ENCODE data around the gene ORC6.

The ORC6 gene

DNA sequence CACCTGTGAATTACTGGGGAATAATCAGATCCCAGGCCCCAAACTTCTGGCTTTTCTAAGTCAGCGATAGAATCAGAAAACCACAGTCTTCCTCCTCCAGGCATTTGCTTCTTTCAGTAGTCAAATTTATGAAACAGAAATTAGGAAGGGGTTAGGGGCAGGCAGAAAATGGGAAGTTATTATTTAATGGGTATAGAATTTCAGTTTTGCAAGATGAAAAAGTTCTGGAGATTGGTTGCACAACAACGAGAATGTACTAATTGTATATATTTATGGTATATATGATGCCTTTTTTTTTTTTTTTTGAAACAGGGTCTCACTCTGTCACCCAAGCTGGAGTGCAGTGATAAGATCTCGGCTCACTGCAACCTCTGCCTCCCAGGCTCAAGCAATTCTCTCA is 23.5 kb downstream of the ORC6 start:
- no peak for TF ChIP-seq CTCF (IDR thresholded peaks at IDR 0.05; ENCODE audit: insufficient read depth, low read depth, low read length, missing control alignments)
- no peak overlapping the region for H3K4me3 ChIP-seq (ENCODE audit: low read length)
- DNase-seq (ENCODE audit: low read depth): no peak

GRCh38 chr16:46713634-46714033 is 24.2 kb downstream of the ORC6 start:
- DNase-seq (ENCODE audit: low read depth): no peak
- no peak for TF ChIP-seq CTCF (IDR thresholded peaks at IDR 0.05; ENCODE audit: insufficient read depth, low read depth, low read length, missing control alignments)
- no peak overlapping the region for H3K4me3 ChIP-seq (ENCODE audit: low read length)

GRCh38 chr16:46714797-46715591 is 25.5 kb downstream of the ORC6 start:
- no peak for TF ChIP-seq CTCF (IDR thresholded peaks at IDR 0.05; ENCODE audit: insufficient read depth, low read depth, low read length, missing control alignments)

GRCh38 chr16:46715769-46716305 is 26.4 kb downstream of the ORC6 start:
- H3K4me3 ChIP-seq (ENCODE audit: low read length): no peak overlapping the region
- TF ChIP-seq CTCF (IDR thresholded peaks at IDR 0.05; ENCODE audit: insufficient read depth, low read depth, low read length, missing control alignments): no peak
- no peak for DNase-seq (ENCODE audit: low read depth)

More at GRCh38 chr16:46714797-46715591, 25.5 kb downstream of the ORC6 start:
- no peak for DNase-seq (ENCODE audit: low read depth)
- no peak overlapping the region for H3K4me3 ChIP-seq (ENCODE audit: low read length)

DNA sequence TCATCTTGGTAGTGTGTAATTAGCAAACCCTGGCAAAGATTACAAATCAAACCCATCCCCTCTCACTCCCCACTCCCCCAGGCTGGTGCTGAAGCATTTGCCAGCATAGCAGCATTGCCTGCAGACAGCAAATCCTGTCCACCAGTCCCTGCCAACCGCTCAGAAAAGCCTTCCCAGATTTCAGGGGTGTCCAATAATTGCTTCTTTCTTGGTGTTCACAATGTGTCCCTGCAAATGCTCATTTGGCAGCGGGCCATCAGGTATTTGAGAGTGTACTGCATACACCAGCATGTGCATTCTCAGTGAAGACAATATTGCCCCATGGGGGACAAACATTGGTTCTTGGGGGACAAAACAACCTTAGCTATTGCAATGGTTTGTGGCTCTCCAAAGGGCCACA is 28.2 kb downstream of the ORC6 start:
- no peak for TF ChIP-seq CTCF (IDR thresholded peaks at IDR 0.05; ENCODE audit: insufficient read depth, low read depth, low read length, missing control alignments)

GRCh38 chr16:46718214-46718613 is 28.8 kb downstream of the ORC6 start:
- no peak for DNase-seq (ENCODE audit: low read depth)
- no peak overlapping the region for H3K4me3 ChIP-seq (ENCODE audit: low read length)
- TF ChIP-seq CTCF (IDR thresholded peaks at IDR 0.05; ENCODE audit: insufficient read depth, low read depth, low read length, missing control alignments): no peak

More for the DNA sequence above, 28.2 kb downstream of the ORC6 start:
- H3K4me3 ChIP-seq (ENCODE audit: low read length): no peak overlapping the region
- DNase-seq (ENCODE audit: low read depth): no peak

DNA sequence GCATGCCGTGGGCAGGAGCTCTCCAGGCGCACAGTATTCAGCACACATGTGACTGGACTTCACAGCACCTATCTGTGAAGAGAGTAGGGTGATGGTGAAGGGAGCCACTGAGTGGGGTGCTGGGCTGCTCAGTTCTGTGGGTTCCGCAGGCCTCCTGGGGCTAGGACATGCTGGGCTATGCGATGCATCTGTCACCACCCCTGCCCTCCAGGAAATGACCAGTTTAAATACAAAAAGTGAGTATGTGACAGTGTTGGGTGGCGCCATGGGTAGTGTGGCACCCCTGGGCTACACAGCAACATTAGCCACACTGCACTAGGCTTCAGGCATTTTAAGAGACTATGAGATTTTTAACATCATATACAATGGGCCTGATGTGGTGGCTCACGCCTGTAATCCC is 30.1 kb downstream of the ORC6 start:
- no peak for DNase-seq (ENCODE audit: low read depth)
- TF ChIP-seq CTCF (IDR thresholded peaks at IDR 0.05; ENCODE audit: insufficient read depth, low read depth, low read length, missing control alignments): no peak
- H3K4me3 ChIP-seq (ENCODE audit: low read length): no peak overlapping the region
